HG03135 (cell line): Measurements from ENCODE around the gene RAC2.

ENCODE experiments used
- ATAC-seq: cut with Tn5 transposase; IDR thresholded peaks from one replicate; pipeline ENCODE4 v1.9.1; 2021; ENCODE audit warnings: mild to moderate bottlenecking, moderate library complexity; ENCODE audit not compliant: unreplicated experiment

RAC2 gene

DNA sequence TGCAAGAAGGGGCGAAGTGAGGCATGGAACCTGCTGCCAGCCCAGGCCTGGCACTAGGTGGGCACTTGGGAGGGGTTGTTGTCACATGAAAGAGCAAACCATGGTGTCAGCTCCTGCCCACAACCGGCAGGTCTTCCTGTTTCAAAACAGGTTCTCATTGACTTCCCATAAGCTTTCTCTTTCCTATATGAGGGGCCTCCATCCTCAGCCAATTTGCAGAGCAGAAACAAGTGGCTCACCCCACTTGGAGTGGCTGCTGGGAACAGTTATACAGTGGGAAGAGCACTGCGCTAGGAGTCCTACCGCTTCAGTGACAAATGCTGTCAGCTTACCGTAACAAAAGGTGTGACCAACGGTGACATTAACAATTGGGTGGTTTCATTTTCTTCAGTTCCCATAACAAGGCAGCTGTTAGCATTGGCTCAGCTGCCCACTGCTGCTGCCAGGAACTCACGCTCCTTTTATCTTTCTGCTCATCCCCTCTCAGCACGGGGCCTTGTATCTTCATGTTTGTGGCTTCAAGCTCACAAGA is 21.6 kb downstream of the RAC2 start:
- no peak for ATAC-seq

DNA sequence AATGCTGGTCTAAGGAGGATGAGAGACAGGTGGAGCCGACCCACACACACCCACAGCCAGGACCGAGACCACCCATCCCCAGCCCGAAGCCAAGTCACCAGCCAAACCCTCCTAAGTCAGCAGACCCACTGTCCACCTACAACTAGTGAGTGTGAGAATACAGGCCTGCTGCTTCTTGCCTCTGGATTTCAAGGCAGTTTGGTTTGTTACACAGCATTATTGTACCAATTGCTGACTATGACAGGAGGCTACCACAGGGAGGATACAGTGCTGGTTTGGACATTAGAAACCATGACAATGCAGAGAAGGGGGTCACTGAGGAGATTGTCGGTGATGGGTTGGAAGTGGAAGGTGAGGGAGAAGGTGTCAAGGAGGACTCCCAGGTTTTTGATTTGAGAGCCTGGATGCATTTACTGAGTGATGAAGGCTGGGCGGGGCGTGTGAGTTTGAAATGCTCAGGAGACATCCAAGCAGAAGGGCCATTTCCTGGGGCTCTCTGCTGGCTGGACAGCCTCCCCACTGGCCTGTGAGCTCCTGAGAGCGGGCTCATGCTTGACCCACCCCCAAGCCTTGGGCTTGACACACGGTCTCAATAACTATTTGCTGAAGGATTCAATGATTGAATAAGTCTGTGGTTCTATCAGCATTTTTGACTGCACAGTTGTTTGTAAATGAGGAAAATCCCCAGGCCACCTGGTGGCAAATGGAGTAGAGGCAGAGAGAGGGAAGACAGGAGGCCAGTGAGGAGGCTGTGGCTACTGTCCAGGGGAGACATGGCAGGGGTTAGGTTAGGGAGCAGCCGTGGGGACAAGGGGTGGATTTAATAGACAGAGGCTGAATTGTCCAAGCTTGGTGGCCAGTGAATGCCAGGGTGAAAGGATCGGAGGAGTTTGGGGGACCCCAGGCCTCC is 22.4 kb downstream of the RAC2 start:
- no peak for ATAC-seq

GRCh38 chr22:37220543-37220981 is 23.5 kb downstream of the RAC2 start:
- no peak for ATAC-seq

GRCh38 chr22:37219533-37219932 is 24.5 kb downstream of the RAC2 start:
- peak; percentile 3 for ATAC-seq

DNA sequence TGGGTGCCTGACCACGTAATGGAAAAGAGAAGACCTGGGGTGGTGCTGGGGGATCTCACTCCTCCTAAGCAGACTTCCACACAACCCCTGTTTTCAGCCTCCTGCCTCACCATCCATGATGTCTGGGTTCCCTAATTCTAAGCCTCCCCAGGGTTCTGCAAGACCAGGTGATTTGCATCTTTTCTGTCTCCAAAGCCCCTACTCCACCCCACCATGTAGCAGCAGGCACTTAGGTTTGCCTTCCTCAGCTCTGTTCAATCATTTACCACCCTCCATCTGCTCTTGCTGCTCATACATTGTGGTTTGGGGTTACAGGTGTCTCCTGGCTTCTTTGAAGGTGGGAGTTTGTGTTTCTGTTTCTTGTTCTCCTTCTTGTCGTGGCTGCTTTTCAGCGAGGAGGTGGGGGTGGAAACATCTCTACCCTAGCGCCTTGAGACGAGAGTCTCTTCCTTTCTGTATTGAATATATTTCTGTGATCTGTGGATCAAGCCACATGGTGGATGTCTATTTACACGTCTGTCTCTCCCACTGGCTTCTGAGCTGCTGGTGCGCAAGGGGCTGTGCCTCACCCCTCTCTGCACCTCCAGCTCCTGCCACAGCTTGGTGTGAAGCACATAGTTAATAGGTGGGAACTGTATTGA is 25.2 kb downstream of the RAC2 start:
- ATAC-seq: peak; percentile 82

GRCh38 chr22:37218399-37218770 is 25.7 kb downstream of the RAC2 start:
- ATAC-seq: no peak

DNA sequence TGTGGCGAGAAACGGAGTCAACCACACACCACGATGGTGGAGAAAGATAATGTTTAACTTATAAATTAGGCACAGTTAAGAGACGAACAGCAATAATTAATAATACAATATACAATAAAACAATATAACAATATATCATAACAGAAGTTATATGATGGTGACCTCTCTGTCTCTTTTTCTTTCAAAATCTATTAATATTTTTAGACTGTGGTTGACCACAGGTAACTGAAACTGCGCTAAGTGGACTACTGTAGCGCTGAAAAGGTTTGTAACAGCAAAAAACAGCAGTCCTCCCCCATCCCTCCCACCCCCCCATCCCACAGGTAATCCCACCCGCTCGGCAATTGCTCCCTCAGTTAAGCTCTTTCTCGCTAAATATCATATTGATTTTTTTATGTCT is 28.2 kb downstream of the RAC2 start:
- no peak for ATAC-seq

- ATAC-seq: no peak
Measured at GRCh38 chr22:37214731-37215030, 29.4 kb downstream of the RAC2 start.

GRCh38 chr22:37213941-37214730 is 29.9 kb downstream of the RAC2 start:
- no peak for ATAC-seq

DNA sequence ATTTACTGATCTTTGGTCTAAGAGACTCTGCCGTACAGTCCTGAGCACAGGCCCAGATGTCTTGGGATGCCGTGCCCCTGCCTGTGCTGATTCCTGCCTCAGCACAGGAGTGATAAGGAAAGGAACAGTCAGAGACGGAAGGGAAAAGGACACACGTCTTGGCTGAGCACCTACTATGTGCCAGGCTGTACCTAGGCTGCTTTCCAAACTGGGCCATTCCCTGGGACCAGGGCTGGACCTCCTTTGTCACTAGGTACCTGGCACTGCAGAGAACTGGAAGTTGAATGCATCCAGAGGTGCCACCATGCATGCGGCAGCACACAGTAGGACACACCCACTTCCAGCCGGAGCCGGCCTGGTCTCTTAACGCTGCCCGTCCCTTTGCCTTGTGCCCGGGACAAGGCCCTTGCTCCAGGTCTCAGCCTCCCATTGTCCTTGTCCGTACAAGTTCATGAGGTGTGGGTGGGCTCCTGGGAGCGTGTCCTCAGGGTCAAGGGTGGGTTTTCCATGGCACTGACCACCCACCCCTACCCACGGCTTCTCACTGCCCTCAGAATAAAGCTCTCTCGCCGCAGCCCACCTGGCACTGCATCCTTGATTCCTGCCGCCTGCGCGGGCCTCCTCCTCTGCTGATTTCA is 30.7 kb downstream of the RAC2 start:
- no peak for ATAC-seq

- no peak for ATAC-seq
Measured at GRCh38 chr22:37212174-37212906, 31.7 kb downstream of the RAC2 start, which contains the start of gene SSTR3. Gene SSTR3 (minus strand): TSS chr22:37212477. CDS start chr22:37207803, 4,674 bp downstream.

DNA sequence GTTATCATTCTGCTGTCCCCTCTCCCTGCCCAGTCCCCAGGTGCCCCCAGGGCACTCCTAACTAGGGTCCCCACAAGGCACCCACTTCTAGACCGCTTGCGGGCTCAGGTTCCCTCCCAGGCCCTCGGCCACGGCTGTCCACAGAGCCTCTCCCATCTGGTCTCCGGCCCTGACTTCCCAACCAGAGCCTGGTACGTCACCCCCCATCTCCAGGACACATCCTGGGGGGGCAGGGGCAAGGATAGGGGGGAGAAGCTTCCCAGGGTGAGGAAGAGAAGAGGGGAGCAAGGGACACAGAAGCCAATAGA is 32.2 kb downstream of the RAC2 start:
- ATAC-seq: no peak

DNA sequence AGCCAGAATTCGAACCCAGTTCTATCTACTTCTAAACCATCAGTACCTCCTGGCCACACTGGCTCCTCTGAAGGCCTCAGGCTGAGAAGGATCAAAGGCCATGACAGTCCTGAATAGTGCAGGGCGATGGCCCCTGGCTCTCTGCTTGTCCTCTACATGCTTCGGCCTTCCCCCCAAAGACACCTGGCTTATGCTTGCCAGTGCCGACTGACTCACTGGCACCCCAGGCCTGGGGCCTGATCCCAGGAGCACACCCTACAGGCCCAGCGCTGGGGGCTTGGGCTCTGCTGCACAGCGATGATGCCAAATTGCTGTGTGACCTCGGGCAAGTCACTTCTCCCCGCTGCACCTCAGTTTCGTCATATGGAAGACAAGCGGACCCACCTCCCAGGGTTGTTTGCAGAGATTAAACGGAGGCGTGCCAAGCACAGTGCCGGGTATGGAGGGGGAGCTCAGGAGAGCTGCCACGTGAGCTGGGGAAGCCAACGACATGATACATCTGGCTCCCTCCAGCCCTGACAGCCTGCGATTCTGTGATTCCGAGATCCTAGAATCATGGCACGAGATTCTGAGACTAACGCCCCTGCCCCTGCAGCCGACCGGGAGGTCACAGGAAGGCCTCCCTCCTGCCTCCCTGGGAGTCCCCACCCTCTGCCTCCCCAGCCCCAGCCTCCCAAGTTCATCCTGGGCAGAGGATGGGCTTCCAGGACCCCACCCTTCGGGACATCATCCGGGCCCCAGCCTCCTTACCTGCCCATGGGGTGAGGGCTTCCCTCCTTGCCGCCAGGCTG is 32.8 kb downstream of the RAC2 start:
- ATAC-seq: no peak

GRCh38 chr22:37210041-37210803 is 33.8 kb downstream of the RAC2 start:
- no peak for ATAC-seq

- ATAC-seq: no peak
Measured at GRCh38 chr22:37209140-37209845, 34.8 kb downstream of the RAC2 start.

GRCh38 chr22:37208401-37209139 is 35.5 kb downstream of the RAC2 start:
- ATAC-seq: no peak

- ATAC-seq: no peak
Measured at GRCh38 chr22:37207981-37208380, 36.1 kb downstream of the RAC2 start.
